HL-60/S4 (cell line): ENCODE results near the gene SLC28A2.

ENCODE experiments used
- in situ Hi-C: fragments of 300-500 bp; cut with MboI; formaldehyde crosslinking; loops from 2 replicates; pipeline ENCODE4 v1.14.3; 2022; ENCODE audit warnings: low sequenced_read_pairs

Gene SLC28A2

GRCh38 chr15:45320581-45321205 is 68.7 kb downstream of the SLC28A2 start:
- in situ Hi-C loops, result no loop called here

- in situ Hi-C loops, result no loop called here
Measured at GRCh38 chr15:45326280-45326679, 74.2 kb downstream of the SLC28A2 start.

- in situ Hi-C loops, result no loop called here
Measured at GRCh38 chr15:45326741-45327140, 74.7 kb downstream of the SLC28A2 start.
